ENCODE measurements around the gene PIK3AP1.
"Not testable (repeated sequence)": the region's sequence is repeated elsewhere in the genome, so short reads cannot be mapped to it uniquely, and the experiment has no call there.

The PIK3AP1 gene

GRCh38 chr10:96720422-96721206 is at the start of gene PIK3AP1:
Gene PIK3AP1, minus strand, starts transcription at chr10:96720514. Its CDS starts 120 bp downstream, at chr10:96720394.
- DNase-seq, result no peak

GRCh38 chr10:96768136-96768535 is 47.8 kb upstream of the PIK3AP1 start:
- DNase-seq, result no peak

- no peak for DNase-seq
These were observed 47.3 kb upstream of the PIK3AP1 start for GRCh38 chr10:96767611-96768010.

- no peak for DNase-seq
These were observed 45.3 kb upstream of the PIK3AP1 start for GRCh38 chr10:96765406-96766240.

- DNase-seq, result no peak
These were observed 44.2 kb upstream of the PIK3AP1 start for GRCh38 chr10:96764425-96765060.

- DNase-seq, result no peak
These were observed 38.1 kb upstream of the PIK3AP1 start for GRCh38 chr10:96758423-96758822.

GRCh38 chr10:96756111-96756903 is 36.0 kb upstream of the PIK3AP1 start:
- DNase-seq, result no peak

- DNase-seq, result no peak
These were observed 33.6 kb upstream of the PIK3AP1 start for GRCh38 chr10:96753956-96754355.

GRCh38 chr10:96752375-96752774 is 32.1 kb upstream of the PIK3AP1 start:
- DNase-seq, result no peak

- not testable (repeated sequence) for DNase-seq
These were observed 30.0 kb upstream of the PIK3AP1 start for GRCh38 chr10:96750316-96750715.

- no peak for DNase-seq
These were observed 27.6 kb upstream of the PIK3AP1 start for GRCh38 chr10:96747734-96748550.

- DNase-seq, result no peak
These were observed 26.2 kb upstream of the PIK3AP1 start for GRCh38 chr10:96746503-96746902.

- DNase-seq, result no peak
These were observed 25.6 kb upstream of the PIK3AP1 start for GRCh38 chr10:96745950-96746349.

GRCh38 chr10:96743988-96744585 is 23.8 kb upstream of the PIK3AP1 start:
- peak in 1 of 2 experiments; percentile 1 for DNase-seq

GRCh38 chr10:96741557-96741956 is 21.2 kb upstream of the PIK3AP1 start:
- DNase-seq, result not testable (repeated sequence)

GRCh38 chr10:96740579-96741281 is 20.4 kb upstream of the PIK3AP1 start:
- DNase-seq, result no peak

- DNase-seq, result no peak
These were observed 19.8 kb upstream of the PIK3AP1 start for GRCh38 chr10:96740141-96740540.

- DNase-seq, result not testable (repeated sequence)
These were observed 17.1 kb upstream of the PIK3AP1 start for GRCh38 chr10:96737307-96737902.

GRCh38 chr10:96724621-96725020 is 4.3 kb upstream of the PIK3AP1 start:
- DNase-seq, result no peak

GRCh38 chr10:96721207-96721572 is 876 bp upstream of the PIK3AP1 start:
- DNase-seq, result no peak
